Muscle of leg (tissue), 11 donors: ENCODE measurements around the gene DCTN3. TPM values are rescaled to one million over a fixed set of nuclear protein-coding genes. Genes with fewer than 3 reads are reported as not detected.
"Not testable (repeated sequence)": the region's sequence is repeated elsewhere in the genome, so short reads cannot be mapped to it uniquely, and the experiment has no call there.

Source experiments
- DNase-seq: peaks from one replicate; pipeline ENCODE4 v3.0.0; 2013
- H3K27ac ChIP-seq: one replicate; pipeline ENCODE4 v1.5.1; 2013; ENCODE audit warnings: mild to moderate bottlenecking, low read length, control low read depth
- H3K27me3 ChIP-seq: one replicate; pipeline ENCODE4 v1.6.1; 2013; ENCODE audit warnings: low read length; ENCODE audit not compliant: control insufficient read depth, insufficient read depth
- H3K36me3 ChIP-seq: one replicate; pipeline ENCODE4 v1.6.1; 2013; ENCODE audit warnings: low read length; ENCODE audit not compliant: control insufficient read depth, insufficient read depth
- H3K4me1 ChIP-seq: one replicate; pipeline ENCODE4 v1.6.1; 2013; ENCODE audit warnings: low read length; ENCODE audit not compliant: control insufficient read depth, insufficient read depth
- H3K4me3 ChIP-seq: one replicate; pipeline ENCODE4 v1.5.1; 2013; ENCODE audit warnings: low read length, control low read depth
- H3K9me3 ChIP-seq: replicated peaks from 2 replicates; pipeline ENCODE4 v1.6.1; 2013; ENCODE audit warnings: low read depth, low read length; ENCODE audit not compliant: control insufficient read depth
- WGBS: methylation state at CpG from one replicate; pipeline ENCODE4 v1.1.5; 2013; ENCODE audit warnings: missing lambda C conversion rate; ENCODE audit not compliant: insufficient coverage; 5-methylcytosine and 5-hydroxymethylcytosine counted together
- polyA plus RNA-seq, 8 donors: library from polyadenylated mRNA; unstranded; fragments of 120-200 nt; gene quantifications; one replicate each; pipeline versions ENCODE4 v1.2.1 to v1.2.3, GENCODE V29; 2013; ENCODE audit warnings: inconsistent platforms in 1 of 8, low replicate concordance in 1 of 8; ENCODE audit not compliant: insufficient read length in 8 of 8, insufficient read depth in 1 of 8
- total RNA-seq: library from RNA; stranded (reverse); fragments of 120-200 nt; gene quantifications from one replicate; pipeline ENCODE4 v1.2.4, GENCODE V29; 2013

Gene DCTN3
- total and polyA plus RNA-seq, 9 donors = 67.4 to 78.7 (median 71.1) TPM

- peaks cover 49% of the 10 kb centered on the region for H3K4me1 ChIP-seq
- WGBS = 87% methylated on average over 8 of the region's 8 CpGs
- H3K27me3 ChIP-seq = no peaks in the 10 kb centered on the region
- no peak overlapping the region for H3K4me3 ChIP-seq
- H3K27ac ChIP-seq = no peak overlapping the region
- DNase-seq = no peak
- H3K36me3 ChIP-seq = peaks cover 26% of the 10 kb centered on the region
- H3K9me3 ChIP-seq = no peaks in the 10 kb centered on the region
These were observed 28.4 kb upstream of the DCTN3 start for GRCh38 chr9:34648673-34649072.

- no peak for DNase-seq
- H3K27ac ChIP-seq = no peak overlapping the region
These were observed 27.4 kb upstream of the DCTN3 start for GRCh38 chr9:34647651-34648050.

GRCh38 chr9:34647084-34647403, 26.7 kb upstream of the DCTN3 start:
- Histone ChIP-seq H3K4me1 (peaks cover 33% of the 10 kb centered on the region), H3K4me3 (peak overlapping the region; percentile 84), H3K9me3 (no peaks in the 10 kb centered on the region), H3K27me3 (no peaks in the 10 kb centered on the region), H3K27ac (peak overlapping the region; percentile 94), H3K36me3 (peaks cover 26% of the 10 kb centered on the region)
- WGBS = 4% methylated on average over 6 of the region's 8 CpGs
- DNase-seq = no peak

More at GRCh38 chr9:34647651-34648050, 27.4 kb upstream of the DCTN3 start:
- WGBS = 79% methylated on average over 8 of the region's 10 CpGs
- Histone ChIP-seq H3K36me3 (peaks cover 26% of the 10 kb centered on the region), H3K4me3 (peak overlapping the region; percentile 84), H3K4me1 (peaks cover 39% of the 10 kb centered on the region), H3K9me3 (no peaks in the 10 kb centered on the region), H3K27me3 (no peaks in the 10 kb centered on the region)

- no peaks in the 10 kb centered on the region for H3K9me3 ChIP-seq
- H3K4me3 ChIP-seq = peak within 1 kb of the TSS; percentile 84
- no peaks in the 10 kb centered on the region for H3K27me3 ChIP-seq
- peaks cover 28% of the 10 kb centered on the region for H3K4me1 ChIP-seq
- H3K36me3 ChIP-seq = peaks cover 26% of the 10 kb centered on the region
- peak; percentile 94 for DNase-seq
- H3K27ac ChIP-seq = peak within 1 kb of the TSS; percentile 94
- 2% methylated on average over 37 of the region's 43 CpGs for WGBS
These were observed 26.2 kb upstream of the DCTN3 start, which contains the start of gene GALT for GRCh38 chr9:34646211-34647083. Gene GALT, plus strand, starts transcription at chr9:34646675. Its CDS starts 30 bp downstream, at chr9:34646705.

GRCh38 chr9:34644766-34645314, 24.5 kb upstream of the DCTN3 start:
- Histone ChIP-seq H3K36me3 (peaks cover 22% of the 10 kb centered on the region), H3K27me3 (no peaks in the 10 kb centered on the region), H3K9me3 (no peaks in the 10 kb centered on the region), H3K27ac (no peak overlapping the region), H3K4me3 (no peak overlapping the region), H3K4me1 (peaks cover 20% of the 10 kb centered on the region)
- no peak for DNase-seq

GRCh38 chr9:34642679-34643078, 22.4 kb upstream of the DCTN3 start:
- Histone ChIP-seq H3K4me3 (no peak overlapping the region), H3K27ac (no peak overlapping the region), H3K9me3 (no peaks in the 10 kb centered on the region), H3K27me3 (no peaks in the 10 kb centered on the region), H3K4me1 (peaks cover 20% of the 10 kb centered on the region), H3K36me3 (no peaks in the 10 kb centered on the region)
- no CpG with 5 or more reads among the region's 1 CpG for WGBS
- DNase-seq = no peak

- 72% methylated on average over 6 of the region's 8 CpGs for WGBS
- H3K4me1 ChIP-seq = peaks cover 34% of the 10 kb centered on the region
- not testable (repeated sequence) for H3K27me3 ChIP-seq, H3K27ac ChIP-seq, DNase-seq, H3K9me3 ChIP-seq, H3K4me3 ChIP-seq
- peaks cover 14% of the 10 kb centered on the region for H3K36me3 ChIP-seq
These were observed 19.0 kb upstream of the DCTN3 start for GRCh38 chr9:34639322-34639721.

GRCh38 chr9:34638138-34638445, 17.8 kb upstream of the DCTN3 start:
- H3K27me3 ChIP-seq = no peaks in the 10 kb centered on the region
- peak overlapping the region; percentile 80 for H3K27ac ChIP-seq
- H3K4me3 ChIP-seq = peak overlapping the region; percentile 81
- no peak for DNase-seq
- peaks cover 14% of the 10 kb centered on the region for H3K36me3 ChIP-seq
- 0% methylated on average over 4 of the region's 7 CpGs for WGBS
- no peaks in the 10 kb centered on the region for H3K9me3 ChIP-seq
- H3K4me1 ChIP-seq = peaks cover 37% of the 10 kb centered on the region

- Histone ChIP-seq H3K4me1 (peaks cover 37% of the 10 kb centered on the region), H3K27me3 (no peaks in the 10 kb centered on the region), H3K27ac (peak within 1 kb of the TSS; percentile 80), H3K36me3 (peaks cover 14% of the 10 kb centered on the region), H3K4me3 (peak within 1 kb of the TSS; percentile 81), H3K9me3 (no peaks in the 10 kb centered on the region)
- under 1% methylated on average over 74 of the region's 74 CpGs for WGBS
- DNase-seq = peak; percentile 96
These were observed 17.3 kb upstream of the DCTN3 start, which contains the start of gene SIGMAR1 for GRCh38 chr9:34637356-34638137. Gene SIGMAR1, minus strand, starts transcription at chr9:34637787. Its CDS starts 90 bp downstream, at chr9:34637697.

- Histone ChIP-seq H3K36me3 (peaks cover 14% of the 10 kb centered on the region), H3K27ac (peak overlapping the region; percentile 69), H3K4me1 (peaks cover 37% of the 10 kb centered on the region), H3K27me3 (no peaks in the 10 kb centered on the region), H3K4me3 (peak overlapping the region; percentile 81), H3K9me3 (no peaks in the 10 kb centered on the region)
- WGBS = 1% methylated on average over 18 of the region's 23 CpGs
- no peak for DNase-seq
These were observed 16.6 kb upstream of the DCTN3 start for GRCh38 chr9:34636791-34637355.
